Stimulated activated naive CD8-positive, alpha-beta T cell treated with anti-CD3 and anti-CD28 coated beads, Interleukin-15, amount 100 ng/mL, for 72 hours (primary cell): ENCODE results near the gene OTOP2.
"Not testable (repeated sequence)": the region's sequence is repeated elsewhere in the genome, so short reads cannot be mapped to it uniquely, and the experiment has no call there.

Experiments used
- ATAC-seq: fragments of 150-1000 bp; cut with Tn5 transposase; 2 replicates; pipeline ENCODE4 v1.10.0; 2021; ENCODE audit warnings: mild to moderate bottlenecking, moderate library complexity
- DNase-seq, 2 donors: peaks; one replicate each; pipeline ENCODE4 v3.0.0; 2021 to 2022
- H3K27ac Mint-ChIP-seq, 2 donors: one replicate each; pipeline ENCODE4 v1.8.0; 2022; ENCODE audit warnings: mild to moderate bottlenecking in 2 of 2, mixed read lengths in 2 of 2, moderate library complexity in 2 of 2
- H3K27me3 Mint-ChIP-seq: one replicate; pipeline ENCODE4 v1.8.0; 2022; ENCODE audit warnings: mixed read lengths
- H3K4me1 Mint-ChIP-seq: one replicate; pipeline ENCODE4 v1.8.0; 2022; ENCODE audit warnings: mild to moderate bottlenecking, mixed read lengths
- H3K4me3 Mint-ChIP-seq, 2 donors: one replicate each; pipeline ENCODE4 v1.8.0; 2022; ENCODE audit warnings: mild to moderate bottlenecking in 2 of 2, mixed read lengths in 2 of 2, moderate library complexity in 1 of 2
- H3K9me3 Mint-ChIP-seq, 2 donors: one replicate each; pipeline ENCODE4 v1.8.0; 2022; ENCODE audit warnings: mixed read lengths in 2 of 2

The OTOP2 gene

GRCh38 chr17:74982663-74983313 is 58.7 kb downstream of the OTOP2 start:
- ATAC-seq, H3K27ac Mint-ChIP-seq, DNase-seq, H3K9me3 Mint-ChIP-seq: not testable (repeated sequence)
- H3K4me1 Mint-ChIP-seq, result peaks cover 23% of the 10 kb centered on the region
- H3K4me3 Mint-ChIP-seq, result peak overlapping the region; percentile 84 to 88
- H3K27me3 Mint-ChIP-seq, result peaks cover 21% of the 10 kb centered on the region
